ENCODE results near the gene BCL2. TPM values are rescaled to one million over a fixed set of nuclear protein-coding genes. Genes with fewer than 3 reads are reported as not detected.
"Not testable (repeated sequence)": the region's sequence is repeated elsewhere in the genome, so short reads cannot be mapped to it uniquely, and the experiment has no call there.

The BCL2 gene
- total RNA-seq, 2 donors from 2014 or later: 56.5 to 83.5 TPM

GRCh38 chr18:63198098-63198760 is 121.3 kb downstream of the BCL2 start:
- Mint-ChIP-seq H3K36me3 (peaks cover 3 to 4% of the 10 kb centered on the region in 2 donors), H3K27ac (no peak overlapping the region), H3K9me3 (peaks cover 0 to 2% of the 10 kb centered on the region in 2 donors)
- no peak for DNase-seq (ENCODE audit: low spot score in 2 of 2)
- no peak for ATAC-seq

- peak; percentile 8 to 36 for ATAC-seq
Observed at GRCh38 chr18:63197246-63197869, 122.2 kb downstream of the BCL2 start.

DNA sequence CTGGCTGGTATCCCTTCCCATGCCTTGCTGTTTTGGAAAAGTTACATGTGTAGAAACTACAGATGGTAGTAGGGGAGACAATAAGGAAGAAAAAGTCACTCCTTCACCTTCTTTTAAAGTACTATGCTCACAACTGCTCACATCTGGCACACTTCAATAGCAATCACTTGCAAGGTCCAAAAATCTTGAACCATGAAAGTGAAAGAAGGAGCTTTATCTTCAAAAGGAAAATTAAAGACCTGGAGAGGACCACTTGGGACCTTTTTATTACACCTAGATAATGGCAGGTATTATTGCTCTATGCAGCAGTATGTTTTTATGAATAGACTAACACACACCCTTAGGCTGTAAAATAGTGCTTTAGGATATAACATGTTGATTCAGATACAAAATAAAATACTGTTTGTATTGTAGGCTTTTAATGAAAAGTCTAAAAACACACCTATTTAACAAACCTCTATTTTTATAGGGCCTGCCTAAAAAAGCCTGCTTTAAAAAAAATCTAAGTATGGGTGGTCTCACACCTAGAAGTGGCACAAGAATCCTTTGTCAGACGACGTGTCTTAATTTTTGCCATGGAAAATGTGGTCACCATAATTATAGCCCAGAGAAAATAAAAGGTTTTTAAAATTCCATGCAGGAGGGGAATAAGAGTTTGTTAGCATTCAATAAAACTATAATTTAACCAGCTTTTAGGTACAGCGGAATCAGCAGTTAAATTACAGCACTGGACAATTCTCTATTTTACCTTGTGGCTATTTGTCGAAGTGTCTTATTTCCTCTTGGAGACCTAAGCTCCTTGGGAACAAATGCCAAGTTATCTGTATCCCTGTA is 124.0 kb downstream of the BCL2 start:
- Mint-ChIP-seq H3K36me3 (peaks cover 5 to 27% of the 10 kb centered on the region in 2 donors), H3K9me3 (peaks cover 3 to 9% of the 10 kb centered on the region in 2 donors), H3K27ac (no peak overlapping the region)
- DNase-seq (ENCODE audit: low spot score in 2 of 2): no peak
- ATAC-seq: no peak

More at GRCh38 chr18:63197246-63197869, 122.2 kb downstream of the BCL2 start:
- peaks cover 5 to 12% of the 10 kb centered on the region in 2 donors for H3K36me3 Mint-ChIP-seq
- peaks cover 3 to 4% of the 10 kb centered on the region in 2 donors for H3K9me3 Mint-ChIP-seq
- peak in 1 of 2 donors; percentile 23 for DNase-seq (ENCODE audit: low spot score in 2 of 2)
- H3K27ac Mint-ChIP-seq: no peak overlapping the region

DNA sequence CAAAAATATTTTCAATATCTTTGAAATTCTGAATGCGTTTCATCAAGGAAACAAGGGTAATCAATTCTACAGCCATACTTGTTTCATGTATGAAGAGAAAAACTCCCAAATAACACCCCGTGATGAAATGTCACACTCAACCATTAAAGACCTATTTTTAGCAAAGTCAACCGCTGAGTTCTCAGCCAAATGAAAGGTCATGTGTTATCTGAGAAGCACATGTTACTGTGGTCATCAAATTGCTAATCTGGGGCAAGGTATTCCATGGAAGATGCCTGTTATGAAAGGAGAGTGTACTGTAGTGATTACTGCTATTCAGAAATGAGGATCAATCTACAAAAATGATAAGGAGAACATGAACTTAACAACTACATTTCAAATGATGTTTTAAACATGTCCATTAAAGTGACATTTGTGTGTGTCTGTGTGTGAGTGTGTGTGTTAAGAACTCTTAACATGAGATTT is 126.7 kb downstream of the BCL2 start:
- ATAC-seq: peak in 1 of 2 donors; percentile 21
- peaks cover 3 to 9% of the 10 kb centered on the region in 2 donors for H3K9me3 Mint-ChIP-seq
- DNase-seq (ENCODE audit: low spot score in 2 of 2): no peak
- peak overlapping the region; percentile 46 to 70 for H3K27ac Mint-ChIP-seq
- peaks cover 5 to 40% of the 10 kb centered on the region in 2 donors for H3K36me3 Mint-ChIP-seq

- peaks cover 3 to 9% of the 10 kb centered on the region in 2 donors for H3K9me3 Mint-ChIP-seq
- DNase-seq (ENCODE audit: low spot score in 2 of 2) (no peak), ATAC-seq (no peak)
- peaks cover 5 to 46% of the 10 kb centered on the region in 2 donors for H3K36me3 Mint-ChIP-seq
- peak overlapping the region; percentile 70 to 75 for H3K27ac Mint-ChIP-seq
Observed at GRCh38 chr18:63192126-63192884, 127.3 kb downstream of the BCL2 start.

- Mint-ChIP-seq H3K9me3 (peaks cover 3 to 9% of the 10 kb centered on the region in 2 donors), H3K27ac (no peak overlapping the region), H3K36me3 (peaks cover 5 to 48% of the 10 kb centered on the region in 2 donors)
- ATAC-seq (no peak), DNase-seq (ENCODE audit: low spot score in 2 of 2) (no peak)
Observed at GRCh38 chr18:63191413-63191812, 128.2 kb downstream of the BCL2 start.

- H3K9me3 Mint-ChIP-seq; ATAC-seq; DNase-seq (ENCODE audit: low spot score in 2 of 2); H3K27ac Mint-ChIP-seq: not testable (repeated sequence)
- H3K36me3 Mint-ChIP-seq: peaks cover 5 to 48% of the 10 kb centered on the region in 2 donors
Observed at GRCh38 chr18:63190838-63191237, 128.7 kb downstream of the BCL2 start.

DNA sequence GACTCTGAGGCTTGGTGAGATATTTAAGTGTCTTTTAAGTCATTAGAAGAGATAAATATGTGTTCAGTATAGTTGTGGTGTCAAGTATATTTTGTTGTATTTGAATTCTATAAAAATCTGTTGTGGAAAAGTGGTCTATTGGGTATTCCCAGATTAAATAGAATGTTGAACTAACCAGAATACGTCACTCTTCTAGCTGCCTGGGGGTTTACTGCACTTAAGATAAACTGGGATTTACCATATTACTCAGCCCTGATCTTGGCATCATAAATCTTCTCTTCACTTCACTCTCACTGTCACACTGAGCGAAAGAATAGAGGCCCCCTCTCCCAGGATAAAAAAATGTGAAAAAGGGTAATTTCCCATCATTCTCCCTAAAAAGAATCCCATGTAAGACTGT is 129.8 kb downstream of the BCL2 start:
- H3K9me3 Mint-ChIP-seq: peaks cover 3 to 9% of the 10 kb centered on the region in 2 donors
- no peak overlapping the region for H3K27ac Mint-ChIP-seq
- peaks cover 5 to 48% of the 10 kb centered on the region in 2 donors for H3K36me3 Mint-ChIP-seq
- DNase-seq (ENCODE audit: low spot score in 2 of 2): no peak
- no peak for ATAC-seq

DNA sequence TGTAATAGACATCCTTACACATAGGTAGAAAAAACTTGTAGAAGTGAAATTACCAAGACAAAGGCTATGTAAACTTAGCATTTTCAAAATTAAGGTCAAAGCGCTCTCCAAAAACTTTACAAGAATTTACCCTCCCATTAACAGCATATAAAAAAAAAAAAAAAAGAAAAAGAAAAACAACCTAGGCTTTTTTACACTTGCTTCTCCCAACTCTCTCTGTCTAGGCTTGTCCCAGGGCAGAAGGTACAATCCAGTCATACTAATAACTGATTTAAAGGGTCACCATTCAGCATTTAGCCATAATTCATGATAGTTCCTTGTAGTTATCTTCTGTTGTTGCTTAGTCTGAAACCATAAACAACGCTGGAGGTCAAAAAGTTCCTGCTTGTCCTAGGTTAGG is 130.5 kb downstream of the BCL2 start:
- no peak for DNase-seq (ENCODE audit: low spot score in 2 of 2)
- Mint-ChIP-seq H3K27ac (peak overlapping the region; percentile 3 to 48), H3K36me3 (peaks cover 5 to 48% of the 10 kb centered on the region in 2 donors), H3K9me3 (peaks cover 3 to 9% of the 10 kb centered on the region in 2 donors)
- no peak for ATAC-seq

- H3K9me3 Mint-ChIP-seq: peaks cover 0 to 9% of the 10 kb centered on the region in 2 donors
- peaks cover 0 to 50% of the 10 kb centered on the region in 2 donors for H3K36me3 Mint-ChIP-seq
- peak; percentile 28 to 32 for ATAC-seq
- no peak for DNase-seq (ENCODE audit: low spot score in 2 of 2)
- peak overlapping the region; percentile 65 to 84 for H3K27ac Mint-ChIP-seq
Observed at GRCh38 chr18:63187791-63188460, 131.6 kb downstream of the BCL2 start.

DNA sequence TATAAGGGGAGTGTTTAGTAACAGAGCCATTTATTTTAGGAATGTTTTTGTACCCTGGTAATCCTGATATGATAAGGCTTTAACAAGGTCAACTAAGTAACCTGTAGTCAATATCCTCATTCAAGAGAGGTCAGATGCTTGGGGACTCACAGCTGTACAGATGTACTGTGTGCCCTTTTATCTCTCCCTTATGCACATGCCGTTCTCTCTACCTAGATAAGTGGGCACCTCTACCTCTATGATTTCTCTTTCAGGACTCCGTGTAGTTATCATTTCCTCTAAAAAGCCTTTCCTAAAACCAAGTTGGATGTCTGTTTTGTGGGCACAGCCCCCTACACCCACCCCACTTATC is 132.4 kb downstream of the BCL2 start:
- ATAC-seq (peak; percentile 47 to 51), DNase-seq (ENCODE audit: low spot score in 2 of 2) (no peak)
- H3K9me3 Mint-ChIP-seq: peaks cover 0 to 4% of the 10 kb centered on the region in 2 donors
- peaks cover 0 to 43% of the 10 kb centered on the region in 2 donors for H3K36me3 Mint-ChIP-seq
- H3K27ac Mint-ChIP-seq: peak overlapping the region; percentile 10 to 84

DNA sequence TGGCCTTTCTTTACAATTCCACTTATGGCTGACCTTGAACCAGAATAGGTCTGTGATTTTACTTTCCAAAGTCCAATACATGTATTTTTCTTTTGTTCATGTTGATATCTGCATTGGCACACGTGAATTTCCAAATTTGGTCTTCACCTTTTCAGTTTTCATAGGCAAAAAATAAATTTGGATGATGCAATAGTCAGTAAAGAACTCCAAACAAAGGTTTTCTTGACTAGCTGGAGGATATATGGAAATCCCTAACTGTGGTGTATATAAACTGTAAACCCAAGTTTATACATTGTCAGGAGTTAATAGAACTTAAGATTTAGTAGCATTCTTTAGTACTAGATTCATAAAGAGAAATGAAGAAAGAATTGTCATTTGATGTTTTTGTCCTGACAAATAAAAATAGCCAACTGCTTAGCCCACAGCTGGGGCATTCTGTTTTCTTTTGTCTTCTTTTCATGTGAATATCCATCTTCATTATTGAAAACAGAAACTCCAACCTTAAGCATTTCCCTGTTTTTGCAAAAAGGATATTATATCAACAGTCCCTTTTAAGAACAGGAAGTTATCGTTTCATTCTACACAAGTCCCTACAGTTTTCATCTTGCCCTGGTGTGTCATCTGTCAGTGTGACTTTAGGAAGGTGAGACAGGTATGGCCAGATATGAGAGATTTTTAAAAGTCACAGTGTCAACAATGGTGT is 132.9 kb downstream of the BCL2 start:
- ATAC-seq (peak; percentile 48 to 52), DNase-seq (ENCODE audit: low spot score in 2 of 2) (no peak)
- Mint-ChIP-seq H3K36me3 (peaks cover 0 to 37% of the 10 kb centered on the region in 2 donors), H3K9me3 (no peaks in the 10 kb centered on the region), H3K27ac (peak overlapping the region; percentile 12 to 84)

DNA sequence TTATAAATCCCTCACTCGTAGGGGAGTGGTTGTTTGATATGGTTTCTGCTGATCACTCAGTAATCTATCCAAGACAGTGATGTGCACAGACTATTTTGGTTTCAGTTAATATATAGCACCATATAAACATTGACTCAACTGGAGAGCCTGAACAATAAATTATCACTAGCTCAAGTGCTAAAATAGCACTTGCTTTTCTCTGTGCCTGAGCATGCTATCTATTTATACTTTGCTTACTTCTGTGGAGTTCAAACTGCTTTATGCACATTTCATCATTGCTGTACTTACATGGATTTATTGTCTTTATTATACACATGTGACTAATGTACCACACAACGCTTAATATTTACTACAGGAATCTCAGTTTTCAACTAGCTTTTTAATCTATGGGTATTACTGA is 133.6 kb downstream of the BCL2 start:
- Mint-ChIP-seq H3K27ac (peak overlapping the region in 1 of 2 donors; percentile 84), H3K9me3 (no peaks in the 10 kb centered on the region), H3K36me3 (peaks cover 0 to 34% of the 10 kb centered on the region in 2 donors)
- DNase-seq (ENCODE audit: low spot score in 2 of 2) (no peak), ATAC-seq (no peak)

DNA sequence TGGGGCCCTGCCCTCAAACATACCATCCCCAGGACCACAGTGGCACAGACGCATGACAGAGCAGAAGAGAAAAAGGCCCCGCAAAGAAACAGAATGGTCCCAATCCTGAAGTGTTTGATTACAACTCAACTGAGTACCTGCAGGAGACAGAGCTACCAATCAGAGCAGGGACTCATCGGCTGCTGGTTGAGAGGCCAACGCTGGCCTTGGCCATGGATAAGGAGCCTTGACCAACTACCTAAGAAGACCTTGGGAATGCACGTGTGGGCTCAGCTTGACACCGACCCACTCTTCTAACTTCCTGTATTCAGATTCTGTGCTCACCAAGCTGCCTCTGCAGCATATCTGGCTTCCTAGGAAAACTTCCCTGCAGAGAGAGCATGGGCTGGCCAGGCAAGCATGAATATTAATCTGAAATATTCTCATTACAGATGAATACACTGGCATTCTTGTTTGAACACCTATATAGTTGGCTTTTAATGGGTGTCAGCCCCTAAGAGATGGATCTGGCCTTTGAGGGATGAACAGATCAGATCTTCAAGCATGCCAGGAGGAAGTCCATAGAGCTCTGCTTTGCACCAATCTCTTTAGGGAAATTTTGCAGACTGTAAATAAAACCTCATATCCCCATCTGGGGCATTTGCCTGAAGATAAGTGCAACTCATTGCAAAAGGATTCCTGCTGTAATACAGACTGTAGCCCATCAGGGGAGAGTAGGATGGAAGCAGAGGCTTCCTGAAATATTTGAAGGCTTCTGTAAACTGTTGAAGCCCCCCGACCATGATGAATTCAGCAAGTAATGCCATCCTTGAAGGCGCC is 135.4 kb downstream of the BCL2 start:
- ATAC-seq (no peak), DNase-seq (ENCODE audit: low spot score in 2 of 2) (no peak)
- Mint-ChIP-seq H3K27ac (peak overlapping the region in 1 of 2 donors; percentile 84), H3K9me3 (no peaks in the 10 kb centered on the region), H3K36me3 (peaks cover 0 to 21% of the 10 kb centered on the region in 2 donors)
